Testis (tissue), 2 donors: ENCODE measurements around the gene CIT.

Experiments
- CTCF ChIP-seq, 3 experiments: fragments of 450-650 bp in 2 of 3; fragments of 200-600 bp in 1 of 3; sonication (generic) in 1 of 3; IDR thresholded peaks; one replicate each; pipeline ENCODE4 v1.5.1; 2016 to 2019; ENCODE audit warnings: antibody characterized with exemption in 3 of 3, mild to moderate bottlenecking in 2 of 3, moderate library complexity in 1 of 3
- POLR2A ChIP-seq: fragments of 450-650 bp; IDR thresholded peaks from one replicate; pipeline ENCODE4 v1.6.1; 2017; ENCODE audit warnings: antibody characterized with exemption, mild to moderate bottlenecking, moderate library complexity

- TF ChIP-seq CTCF (IDR thresholded peaks at IDR 0.05) (no peak), POLR2A (no peak)
Measured at GRCh38 chr12:119788786-119789185, 88.3 kb downstream of the CIT start.
